ENCODE measurements around the gene UPB1. TPM values are rescaled to one million over a fixed set of nuclear protein-coding genes. Genes with fewer than 3 reads are reported as not detected.

UPB1 gene
- 0.11 and 0.35 TPM in 2 replicates for total RNA-seq (2021)
- percentile 24 among the genes with signal in this experiment for Bru-seq, nascent RNA
- BruChase-seq, experiment 1, labeled RNA remaining after a 2-hour chase = percentile 28 among the genes with signal in this experiment
- BruChase-seq, experiment 2, labeled RNA remaining after a 6-hour chase = percentile 23 among the genes with signal in this experiment
- long read RNA-seq = 0 reads

DNA sequence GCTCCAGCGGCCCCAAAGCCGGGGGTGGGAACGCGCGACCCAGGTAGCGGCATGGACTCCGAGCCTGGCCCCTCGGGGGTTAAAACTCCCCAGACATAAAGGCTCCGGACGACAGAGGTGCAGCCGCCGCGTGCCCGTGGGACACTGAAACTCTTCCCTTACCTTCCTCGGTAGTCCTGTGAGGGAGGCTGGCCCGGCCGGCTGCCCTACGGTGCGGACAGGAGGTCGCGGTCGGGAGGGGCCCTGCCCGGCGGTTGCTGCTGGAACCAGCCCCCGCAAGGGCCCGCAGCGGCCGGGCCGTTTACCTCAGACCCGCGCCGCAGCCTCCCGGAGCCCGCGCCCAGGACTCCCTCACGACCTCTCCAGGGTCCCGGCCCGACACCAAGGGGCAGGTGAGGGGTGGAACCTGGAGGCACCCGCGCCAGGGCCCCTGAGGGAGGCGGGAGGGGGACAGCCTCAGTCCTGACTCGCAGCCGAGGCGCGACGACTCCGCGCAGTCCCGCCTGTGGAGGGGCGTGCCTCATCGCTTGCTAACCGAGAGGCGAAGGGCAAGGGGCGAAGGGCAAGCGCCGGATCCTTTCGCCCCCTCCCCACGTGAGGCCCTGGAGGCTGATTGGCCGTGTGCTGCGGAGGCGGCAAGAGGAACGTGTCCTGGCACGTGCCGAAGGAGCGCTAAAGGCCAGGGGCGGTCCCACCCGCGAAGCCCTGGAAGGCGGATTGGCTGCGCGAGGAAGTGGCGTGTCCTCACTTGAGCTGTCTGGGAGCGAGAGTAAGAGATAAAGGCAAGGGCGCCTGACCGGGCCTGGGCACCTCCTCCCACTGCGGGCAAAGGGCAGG lies at the start of gene UPB1:
Gene UPB1, plus strand, starts transcription at position 805 of the 837 bp plus-strand sequence. CDS start 72 bp downstream, outside the sequence.
- Histone ChIP-seq H3K4me3 (ENCODE audit: low read depth, low read length, poor library complexity, severe bottlenecking) (no peak within 1 kb of the TSS), H3K36me3 (ENCODE audit: insufficient read depth, low read length, poor library complexity, severe bottlenecking) (no peaks in the 10 kb centered on the region), H3K27ac (ENCODE audit: low read depth, low read length, poor library complexity, severe bottlenecking) (no peak within 1 kb of the TSS), H3K4me1 (ENCODE audit: insufficient read depth, low read length, poor library complexity, severe bottlenecking) (no peaks in the 10 kb centered on the region), H3K27me3 (replicated peaks; ENCODE audit: insufficient read depth, low read depth, low read length, poor library complexity) (no peaks in the 10 kb centered on the region), H3K9me3 (ENCODE audit: low read depth, low read length, poor library complexity, severe bottlenecking) (no peaks in the 10 kb centered on the region)
- no peak for TF ChIP-seq EZH2 (IDR thresholded peaks at IDR 0.05; ENCODE audit: borderline replicate concordance, low read depth, low read length, poor library complexity, severe bottlenecking)
- TF ChIP-seq, protein P1, sequence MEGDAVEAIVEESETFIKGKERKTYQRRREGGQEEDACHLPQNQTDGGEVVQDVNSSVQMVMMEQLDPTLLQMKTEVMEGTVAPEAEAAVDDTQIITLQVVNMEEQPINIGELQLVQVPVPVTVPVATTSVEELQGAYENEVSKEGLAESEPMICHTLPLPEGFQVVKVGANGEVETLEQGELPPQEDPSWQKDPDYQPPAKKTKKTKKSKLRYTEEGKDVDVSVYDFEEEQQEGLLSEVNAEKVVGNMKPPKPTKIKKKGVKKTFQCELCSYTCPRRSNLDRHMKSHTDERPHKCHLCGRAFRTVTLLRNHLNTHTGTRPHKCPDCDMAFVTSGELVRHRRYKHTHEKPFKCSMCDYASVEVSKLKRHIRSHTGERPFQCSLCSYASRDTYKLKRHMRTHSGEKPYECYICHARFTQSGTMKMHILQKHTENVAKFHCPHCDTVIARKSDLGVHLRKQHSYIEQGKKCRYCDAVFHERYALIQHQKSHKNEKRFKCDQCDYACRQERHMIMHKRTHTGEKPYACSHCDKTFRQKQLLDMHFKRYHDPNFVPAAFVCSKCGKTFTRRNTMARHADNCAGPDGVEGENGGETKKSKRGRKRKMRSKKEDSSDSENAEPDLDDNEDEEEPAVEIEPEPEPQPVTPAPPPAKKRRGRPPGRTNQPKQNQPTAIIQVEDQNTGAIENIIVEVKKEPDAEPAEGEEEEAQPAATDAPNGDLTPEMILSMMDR (conservative IDR thresholded peaks at IDR 0.05; ENCODE audit: low read depth, low read length) = no peak
- POLR2A ChIA-PET (ENCODE audit: low non-redundant PET) = no interaction called here
- CTCF ChIA-PET = no interaction called here
- no TSS peak for BruUV-seq (replicated peaks)
- DNase-seq (ENCODE audit: low spot score) = no peak
- intact Hi-C loops (cut with micrococcal nuclease; ENCODE audit: unreplicated experiment) = no loop called here

GRCh38 chr22:24445481-24446259 lies 49.5 kb upstream of the UPB1 start:
- DNase-seq (ENCODE audit: low spot score) = peak; percentile 55
- Histone ChIP-seq H3K9me3 (ENCODE audit: low read depth, low read length, poor library complexity, severe bottlenecking) (no peaks in the 10 kb centered on the region), H3K27ac (ENCODE audit: low read depth, low read length, poor library complexity, severe bottlenecking) (peak overlapping the region; percentile 22), H3K27me3 (replicated peaks; ENCODE audit: insufficient read depth, low read depth, low read length, poor library complexity) (no peaks in the 10 kb centered on the region), H3K36me3 (ENCODE audit: insufficient read depth, low read length, poor library complexity, severe bottlenecking) (no peaks in the 10 kb centered on the region), H3K4me1 (ENCODE audit: insufficient read depth, low read length, poor library complexity, severe bottlenecking) (peaks cover 55% of the 10 kb centered on the region), H3K4me3 (ENCODE audit: low read depth, low read length, poor library complexity, severe bottlenecking) (no peak overlapping the region)
- BruUV-seq (replicated peaks) = no TSS peak
- TF ChIP-seq, protein P1 (conservative IDR thresholded peaks at IDR 0.05; ENCODE audit: low read depth, low read length) = no peak
- TF ChIP-seq EZH2 (IDR thresholded peaks at IDR 0.05; ENCODE audit: borderline replicate concordance, low read depth, low read length, poor library complexity, severe bottlenecking) = no peak
- POLR2A ChIA-PET (ENCODE audit: low non-redundant PET) = interaction anchor here (0.6 kb wide), 1 partner anchor 23 kb away, joined by 6 read pairs; no protein-coding TSS in a partner anchor
- CTCF ChIA-PET = no interaction called here
- intact Hi-C loops (cut with micrococcal nuclease; ENCODE audit: unreplicated experiment) = no loop called here

GRCh38 chr22:24446260-24446611 lies 48.9 kb upstream of the UPB1 start:
- no peaks in the 10 kb centered on the region for H3K9me3 ChIP-seq (ENCODE audit: low read depth, low read length, poor library complexity, severe bottlenecking)
- H3K4me3 ChIP-seq (ENCODE audit: low read depth, low read length, poor library complexity, severe bottlenecking) = no peak overlapping the region
- H3K36me3 ChIP-seq (ENCODE audit: insufficient read depth, low read length, poor library complexity, severe bottlenecking) = no peaks in the 10 kb centered on the region
- peaks cover 59% of the 10 kb centered on the region for H3K4me1 ChIP-seq (ENCODE audit: insufficient read depth, low read length, poor library complexity, severe bottlenecking)
- POLR2A ChIA-PET (ENCODE audit: low non-redundant PET) = no interaction called here
- intact Hi-C loops (cut with micrococcal nuclease; ENCODE audit: unreplicated experiment) = no loop called here
- H3K27me3 ChIP-seq (replicated peaks; ENCODE audit: insufficient read depth, low read depth, low read length, poor library complexity) = no peaks in the 10 kb centered on the region
- TF ChIP-seq EZH2 (IDR thresholded peaks at IDR 0.05; ENCODE audit: borderline replicate concordance, low read depth, low read length, poor library complexity, severe bottlenecking) = no peak
- TF ChIP-seq, protein P1 (conservative IDR thresholded peaks at IDR 0.05; ENCODE audit: low read depth, low read length) = no peak
- H3K27ac ChIP-seq (ENCODE audit: low read depth, low read length, poor library complexity, severe bottlenecking) = peak overlapping the region; percentile 22
- no TSS peak for BruUV-seq (replicated peaks)
- CTCF ChIA-PET = no interaction called here
- no peak for DNase-seq (ENCODE audit: low spot score)

All from A673 (cell line).